ENCODE measurements around the gene ATXN7L2.

- TF ChIP-seq CTCF (IDR thresholded peaks at IDR 0.05; ENCODE audit: low read depth, low read length) (peak; percentile 85), MYC (IDR thresholded peaks at IDR 0.05; ENCODE audit: low read depth, low read length) (no peak), POLR2A (IDR thresholded peaks at IDR 0.05; ENCODE audit: extremely low read depth, insufficient read length) (peak; percentile 64)
Measured at GRCh38 chr1:109493805-109494539, 10.3 kb downstream of the ATXN7L2 start, which contains the start of gene CYB561D1.
